Gastroesophageal sphincter (tissue), 3 donors: ENCODE measurements around the gene INTS7.
"Not testable (repeated sequence)": the region's sequence is repeated elsewhere in the genome, so short reads cannot be mapped to it uniquely, and the experiment has no call there.

Experiments
- CTCF ChIP-seq, 4 experiments: fragments of 200-600 bp in 2 of 4; fragments of 450-650 bp in 2 of 4; sonication (generic) in 1 of 4; IDR thresholded peaks; one replicate each; pipeline ENCODE4 v1.5.1; 2017 to 2019; ENCODE audit warnings: antibody characterized with exemption in 4 of 4, mild to moderate bottlenecking in 2 of 4, moderate library complexity in 2 of 4
- EP300 ChIP-seq: sonication (generic); formaldehyde crosslinking; IDR thresholded peaks from one replicate; pipeline ENCODE4 v1.6.1; 2017; ENCODE audit warnings: antibody characterized with exemption, mild to moderate bottlenecking

GRCh38 chr1:211916458-211916857 lies 118.9 kb downstream of the INTS7 start:
- not testable (repeated sequence) for TF ChIP-seq CTCF (IDR thresholded peaks at IDR 0.05); EP300
